A172 (cell line): ENCODE results near the gene PRSS38. TPM values are rescaled to one million over a fixed set of nuclear protein-coding genes. Genes with fewer than 3 reads are reported as not detected.
"Not testable (repeated sequence)": the region's sequence is repeated elsewhere in the genome, so short reads cannot be mapped to it uniquely, and the experiment has no call there.

Experiments
- DNase-seq: peaks from one replicate; pipeline ENCODE4 v3.0.0-alpha.2; 2015; ENCODE audit warnings: low spot score
- total RNA-seq: library from RNA; depleted of rRNA; stranded (reverse); fragments of >200 nt; shearing (Covaris generic); gene quantifications from 2 replicates; pipeline ENCODE4 v1.2.3, GENCODE V29; 2014

Gene PRSS38
- total RNA-seq, 1 experiment from 2014 or later = not detected

- DNase-seq = no peak
Observed at GRCh38 chr1:227844320-227845146, 29.1 kb downstream of the PRSS38 start.

GRCh38 chr1:227845147-227845458, 29.6 kb downstream of the PRSS38 start:
- no peak for DNase-seq

- DNase-seq = no peak
Observed at GRCh38 chr1:227845519-227845918, 30.0 kb downstream of the PRSS38 start.

- DNase-seq = no peak
Observed at GRCh38 chr1:227846265-227846858, 30.9 kb downstream of the PRSS38 start.

- DNase-seq = not testable (repeated sequence)
Observed at GRCh38 chr1:227847046-227847445, 31.6 kb downstream of the PRSS38 start.

- no peak for DNase-seq
Observed at GRCh38 chr1:227848430-227848932, 33.0 kb downstream of the PRSS38 start.

GRCh38 chr1:227849251-227849650, 33.8 kb downstream of the PRSS38 start:
- DNase-seq = no peak

GRCh38 chr1:227854189-227854588, 38.7 kb downstream of the PRSS38 start:
- no peak for DNase-seq

- DNase-seq = no peak
Observed at GRCh38 chr1:227855687-227856086, 40.2 kb downstream of the PRSS38 start.

- DNase-seq = no peak
Observed at GRCh38 chr1:227856147-227856858, 40.8 kb downstream of the PRSS38 start.

GRCh38 chr1:227864882-227865281, 49.4 kb downstream of the PRSS38 start:
- DNase-seq = no peak

GRCh38 chr1:227869279-227869842, 53.9 kb downstream of the PRSS38 start:
- peak; percentile 49 for DNase-seq

GRCh38 chr1:227869851-227870305, 54.4 kb downstream of the PRSS38 start:
- peak; percentile 82 for DNase-seq

GRCh38 chr1:227870366-227870765, 54.9 kb downstream of the PRSS38 start:
- DNase-seq = no peak

GRCh38 chr1:227871892-227872291, 56.4 kb downstream of the PRSS38 start:
- DNase-seq = not testable (repeated sequence)

GRCh38 chr1:227877810-227878209, 62.3 kb downstream of the PRSS38 start:
- DNase-seq = not testable (repeated sequence)

- DNase-seq = no peak
Observed at GRCh38 chr1:227880342-227880924, 65.0 kb downstream of the PRSS38 start.

- no peak for DNase-seq
Observed at GRCh38 chr1:227883073-227883520, 67.6 kb downstream of the PRSS38 start.

- no peak for DNase-seq
Observed at GRCh38 chr1:227883641-227884301, 68.3 kb downstream of the PRSS38 start.

GRCh38 chr1:227884370-227885134, 69.1 kb downstream of the PRSS38 start:
- no peak for DNase-seq
